ENCODE measurements around the gene KLHL29. TPM values are rescaled to one million over a fixed set of nuclear protein-coding genes. Genes with fewer than 3 reads are reported as not detected.

KLHL29 gene
- total RNA-seq, 1 donor from 2014 or later: 3.6 TPM

DNA sequence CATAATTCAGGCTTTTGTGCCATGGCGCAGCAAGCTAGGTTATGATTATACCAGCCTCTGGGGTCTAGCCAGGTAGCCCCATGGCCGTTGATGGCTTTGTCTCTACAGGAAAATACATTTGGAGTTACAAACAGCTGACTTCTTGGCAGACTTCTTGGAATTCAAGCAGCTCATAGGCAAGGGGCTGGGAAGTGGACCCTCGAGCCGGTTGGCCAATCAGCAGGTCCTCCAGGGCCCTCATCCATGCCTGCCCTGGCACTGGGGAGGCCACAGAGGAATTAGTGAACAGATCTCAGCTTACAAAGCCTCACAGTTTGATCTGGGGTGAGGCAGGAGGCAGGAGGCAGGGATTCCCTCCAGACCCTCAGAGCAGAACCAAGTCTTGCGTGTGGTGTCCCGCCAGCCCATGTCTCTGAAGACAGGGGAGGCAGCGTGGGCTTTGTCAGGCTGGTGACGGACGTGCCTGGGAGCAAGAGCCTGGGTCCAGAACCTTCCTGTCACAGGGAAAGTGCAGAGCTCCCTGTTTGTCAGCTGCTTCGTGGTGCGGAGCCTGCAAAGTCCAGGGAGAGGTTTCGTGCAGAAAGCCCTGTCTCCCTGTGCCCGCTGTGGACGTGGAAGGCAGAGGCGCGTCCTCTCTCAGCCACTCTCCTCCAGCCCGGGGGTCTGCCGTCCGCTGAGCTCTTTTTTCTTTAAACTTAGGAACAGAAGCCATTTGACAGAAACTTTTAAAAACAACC, 131.7 kb downstream of the KLHL29 start:
- no peak for ATAC-seq

GRCh38 chr2:23518481-23519333, 133.7 kb downstream of the KLHL29 start:
- no peak for ATAC-seq

GRCh38 chr2:23519334-23519651, 134.3 kb downstream of the KLHL29 start:
- peak; percentile 36 for ATAC-seq

GRCh38 chr2:23520256-23520655, 135.3 kb downstream of the KLHL29 start:
- ATAC-seq: no peak

DNA sequence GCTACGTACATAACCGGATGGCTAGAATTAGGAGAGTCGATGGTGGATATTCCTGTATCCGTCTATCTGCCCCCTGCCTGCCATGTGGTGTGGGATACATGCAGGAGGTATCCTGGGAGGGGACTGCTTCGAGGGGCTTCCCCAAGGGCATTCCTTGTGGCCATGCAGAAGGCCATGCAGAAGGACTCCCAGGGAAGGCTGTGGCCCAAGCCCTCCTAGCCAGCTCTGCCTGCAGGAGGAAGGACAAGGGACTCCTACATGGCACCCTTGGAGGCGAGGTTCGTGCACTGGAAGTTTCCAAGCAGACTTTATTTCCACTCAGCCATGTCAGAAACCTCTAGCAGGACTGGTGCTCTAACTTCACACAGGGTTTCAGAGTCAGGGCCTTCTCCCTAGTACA, 136.1 kb downstream of the KLHL29 start:
- ATAC-seq: no peak

DNA sequence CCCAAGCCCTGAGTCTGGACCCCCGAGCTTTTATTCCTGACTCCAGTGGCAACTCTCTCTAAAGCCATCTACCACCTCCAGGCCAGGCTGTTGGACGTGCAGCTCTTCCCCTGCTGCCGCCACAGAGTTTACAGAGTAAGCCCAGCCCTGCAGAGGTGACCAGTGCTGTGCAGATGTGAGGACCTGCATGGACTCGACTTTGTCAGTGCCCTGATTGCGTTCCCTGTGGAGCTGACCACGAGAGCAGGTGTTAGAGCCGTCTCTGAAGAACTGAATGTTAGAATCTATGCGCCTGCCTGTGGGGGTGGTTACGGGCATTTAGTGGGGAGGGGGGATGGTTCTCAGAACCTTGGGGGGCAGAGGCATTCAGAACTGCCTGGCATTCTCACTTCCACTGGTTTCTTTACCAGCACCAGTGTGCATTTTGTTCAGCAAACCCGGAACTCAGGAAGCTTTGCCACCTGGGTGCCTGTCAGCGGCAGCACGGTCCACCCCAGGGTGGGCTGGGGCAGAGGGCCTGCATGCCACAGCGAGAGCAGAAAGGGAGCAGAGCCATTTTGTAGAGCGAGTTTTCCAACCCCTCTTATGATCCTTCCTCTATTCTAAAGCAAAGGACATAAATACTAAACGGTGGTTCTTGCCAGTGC, 137.9 kb downstream of the KLHL29 start:
- ATAC-seq: no peak

DNA sequence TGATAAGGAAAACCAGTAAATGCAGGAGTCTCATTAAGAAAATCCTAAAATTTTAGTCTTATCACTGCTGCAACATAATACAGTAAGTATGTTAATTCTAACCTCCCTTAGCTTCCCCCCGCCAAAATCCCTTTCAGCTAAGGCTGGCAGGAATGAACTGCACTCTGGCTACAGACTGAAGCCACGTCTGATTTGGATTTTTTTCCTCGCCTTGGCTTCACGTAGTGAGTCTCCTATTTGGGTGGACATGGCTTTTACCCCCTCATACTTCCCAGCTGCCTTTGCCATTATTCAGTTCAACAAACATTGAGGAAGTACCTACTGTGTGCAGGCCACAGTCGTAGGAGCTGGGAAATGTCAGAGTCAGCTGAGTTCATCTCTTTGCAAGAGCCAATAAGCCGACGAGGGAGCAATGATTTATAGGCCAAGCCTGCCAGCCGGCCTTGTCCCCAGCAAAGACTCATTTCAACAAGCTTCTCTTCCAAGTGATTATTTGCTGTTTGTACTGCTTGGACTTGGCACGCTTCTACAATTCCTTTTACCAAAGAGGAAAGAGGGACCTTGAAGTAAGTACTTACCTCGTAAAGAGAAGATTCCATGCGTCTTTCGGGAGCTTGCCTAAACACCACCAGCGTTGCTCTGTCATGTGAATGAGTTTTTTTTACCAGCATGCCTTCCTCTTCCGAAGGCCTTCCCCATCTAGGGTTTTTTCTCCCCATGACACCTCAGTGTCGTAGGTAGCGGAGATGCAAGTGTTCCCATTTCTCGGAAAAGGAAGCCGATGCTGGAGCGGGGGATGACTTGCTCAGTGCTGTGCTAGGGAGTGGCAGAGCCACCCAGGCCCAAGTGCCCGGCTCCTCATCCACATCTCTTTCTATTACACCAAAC, 138.6 kb downstream of the KLHL29 start:
- ATAC-seq: peak; percentile 41

GRCh38 chr2:23524261-23524706, 139.3 kb downstream of the KLHL29 start:
- ATAC-seq: peak; percentile 65

DNA sequence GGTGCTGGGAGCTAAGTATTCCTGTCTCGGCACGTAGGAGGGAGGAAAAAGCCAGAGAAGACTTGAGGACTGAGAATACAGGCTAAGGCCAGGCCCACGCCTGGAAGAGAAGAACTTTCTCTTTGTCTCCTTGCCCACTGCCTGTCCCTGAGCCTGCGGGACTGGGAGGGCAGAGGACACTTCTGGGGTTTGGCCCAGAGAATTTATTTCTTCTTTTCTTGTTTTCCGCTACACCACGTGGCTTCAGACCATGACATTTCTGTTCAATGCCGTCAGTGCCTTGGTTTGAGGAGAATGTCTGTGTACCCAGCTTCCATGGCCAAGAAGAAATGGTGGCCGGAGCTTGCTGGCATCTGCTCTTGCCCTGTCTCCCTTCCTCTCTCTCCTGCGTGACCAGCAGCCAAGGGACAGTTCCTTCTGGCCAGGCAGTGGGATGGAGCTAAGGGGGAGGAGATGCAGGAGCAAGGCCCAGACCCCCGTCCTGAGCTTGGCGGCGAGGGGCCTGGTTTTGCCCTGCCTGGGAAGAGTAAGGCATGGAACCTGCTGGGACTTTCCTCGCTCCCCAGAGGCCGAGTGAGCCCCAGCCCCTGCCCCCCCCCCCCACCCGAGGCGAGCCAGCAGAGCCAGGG, 140.3 kb downstream of the KLHL29 start:
- ATAC-seq: peak; percentile 17

DNA sequence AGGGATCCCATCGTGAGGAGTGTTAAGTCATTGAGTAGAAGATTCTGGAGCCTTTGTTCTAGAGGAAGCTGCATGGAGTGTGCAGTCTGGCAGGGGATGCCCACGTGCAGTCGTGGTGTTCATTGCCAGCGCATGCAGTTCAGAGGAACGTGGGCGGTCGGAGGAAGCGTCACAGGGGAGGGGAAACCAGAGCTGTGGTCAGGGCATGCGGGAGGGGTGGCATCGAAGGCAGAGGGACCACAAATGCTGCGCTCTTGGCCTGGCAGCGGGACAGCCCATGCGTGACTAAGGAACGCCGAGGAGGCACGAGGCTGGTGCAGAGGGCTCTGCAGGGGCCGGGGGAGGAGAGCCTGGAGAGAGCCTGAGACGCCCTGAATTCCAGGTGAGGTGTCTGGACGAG, 141.1 kb downstream of the KLHL29 start:
- ATAC-seq: no peak

GRCh38 chr2:23526835-23527790, 142.1 kb downstream of the KLHL29 start:
- ATAC-seq: no peak

GRCh38 chr2:23528171-23528570, 143.2 kb downstream of the KLHL29 start:
- no peak for ATAC-seq

GRCh38 chr2:23528690-23529089, 143.7 kb downstream of the KLHL29 start:
- no peak for ATAC-seq

DNA sequence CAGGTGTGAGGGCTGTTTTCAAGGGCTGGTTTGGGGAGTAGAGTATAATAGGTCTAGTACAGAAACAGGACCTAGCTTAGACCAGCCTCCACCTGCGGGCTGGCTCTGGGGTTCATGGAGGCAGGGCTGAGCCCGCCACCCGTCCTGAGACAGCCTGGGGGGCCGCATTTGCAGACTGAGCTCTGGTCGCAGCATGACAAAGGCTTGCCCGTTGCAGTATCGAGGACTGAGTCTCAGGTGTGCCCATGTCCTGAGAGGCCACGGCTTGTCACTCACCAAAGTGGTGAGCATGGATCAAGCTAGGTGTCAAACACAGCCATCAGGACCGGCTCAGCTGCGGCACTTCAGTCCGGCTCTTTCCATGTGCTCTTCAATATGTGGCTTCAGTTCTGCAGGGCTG, 144.7 kb downstream of the KLHL29 start:
- ATAC-seq: no peak

DNA sequence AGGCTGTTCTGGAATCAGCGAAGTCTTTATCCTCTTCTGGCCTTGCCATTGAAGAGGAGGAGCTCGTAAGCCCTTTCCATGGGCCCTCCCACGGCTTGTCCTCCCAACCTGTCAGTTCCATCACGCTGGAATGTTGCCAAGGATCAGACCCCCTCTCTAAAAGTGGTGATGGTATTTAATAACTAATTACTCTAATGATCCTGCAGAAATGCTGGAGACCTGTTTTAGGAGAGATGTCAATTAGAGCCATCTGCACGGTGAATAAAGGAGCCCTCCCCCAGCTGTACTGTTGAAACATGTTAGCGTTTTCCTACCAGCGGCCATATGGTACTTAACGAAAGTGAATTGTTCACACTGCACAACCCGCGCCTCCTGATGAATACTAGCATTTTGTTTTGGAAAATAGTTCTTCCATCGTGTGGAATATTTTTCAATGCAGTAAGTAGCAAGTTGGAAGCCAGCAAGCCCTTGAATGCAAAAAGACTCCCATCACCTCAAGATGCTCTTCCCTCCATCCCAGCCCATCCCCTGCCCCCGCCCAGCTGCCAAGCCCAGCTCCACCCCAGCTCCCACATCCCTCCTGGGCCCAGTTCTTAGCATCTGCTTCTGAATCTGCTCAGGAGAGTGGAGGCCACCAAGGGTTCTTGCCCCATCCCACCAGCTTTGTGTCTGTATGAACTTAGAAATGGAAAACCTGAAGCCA, 145.4 kb downstream of the KLHL29 start:
- no peak for ATAC-seq

DNA sequence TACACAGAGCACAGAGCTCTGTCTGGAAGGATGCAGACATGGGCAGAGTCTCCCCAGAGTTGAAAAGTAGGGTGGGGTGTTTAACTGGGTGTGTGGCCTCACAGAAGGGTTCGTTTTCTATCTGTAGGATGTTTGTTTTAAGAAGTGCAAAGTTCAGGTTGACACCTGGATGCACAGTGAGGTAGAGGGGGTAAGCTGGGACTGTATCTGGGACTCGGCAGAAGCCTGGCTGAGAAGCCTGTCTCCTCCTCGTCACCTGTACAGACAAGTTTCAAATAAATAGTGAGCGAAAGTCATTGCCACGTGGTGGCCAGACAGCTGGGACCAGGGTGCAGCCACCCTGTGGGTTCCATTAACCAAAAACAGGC, 145.9 kb downstream of the KLHL29 start:
- ATAC-seq: peak; percentile 24

GRCh38 chr2:23531280-23531679, 146.3 kb downstream of the KLHL29 start:
- ATAC-seq: no peak

GRCh38 chr2:23531881-23532280, 146.9 kb downstream of the KLHL29 start:
- ATAC-seq: no peak

- ATAC-seq: peak; percentile 47
Measured at GRCh38 chr2:23532391-23533337, 147.7 kb downstream of the KLHL29 start.

Data from esophagus mucosa (tissue), 1 donor.